ENCODE data around the gene WNT4. TPM values are rescaled to one million over a fixed set of nuclear protein-coding genes. Genes with fewer than 3 reads are reported as not detected.

Gene WNT4
- total RNA-seq, 2 experiments from 2014 or later, result not detected

- Histone ChIP-seq H3K9me3 (ENCODE audit: control insufficient read depth in 1 of 2, insufficient read depth in 1 of 2, low read length in 2 of 2) (peaks cover 0 to 5% of the 10 kb centered on the region in 2 experiments), H3K27ac (ENCODE audit: low read depth in 1 of 2, low read length in 2 of 2) (no peak overlapping the region), H3K36me3 (ENCODE audit: insufficient read depth, low read length) (no peaks in the 10 kb centered on the region), H3K4me3 (ENCODE audit: low read length) (no peak overlapping the region), H3K4me1 (ENCODE audit: insufficient read depth, low read length) (no peaks in the 10 kb centered on the region), H3K27me3 (ENCODE audit: control insufficient read depth in 1 of 2, insufficient read depth in 2 of 2, low read length in 2 of 2) (peaks cover 4 to 11% of the 10 kb centered on the region in 2 experiments)
- Mint-ChIP-seq H3K36me3 (ENCODE audit: low read depth) (no peaks in the 10 kb centered on the region), H3K27ac (no peak overlapping the region), H3K4me1 (ENCODE audit: low read depth) (no peaks in the 10 kb centered on the region), H3K4me3 (no peak overlapping the region), H3K9me3 (no peaks in the 10 kb centered on the region), H3K27me3 (peaks cover 43% of the 10 kb centered on the region)
- POLR2A ChIA-PET, result no interaction called here
- no peak for DNase-seq
- CTCF ChIA-PET, result no interaction called here
- TF ChIP-seq, protein P1, sequence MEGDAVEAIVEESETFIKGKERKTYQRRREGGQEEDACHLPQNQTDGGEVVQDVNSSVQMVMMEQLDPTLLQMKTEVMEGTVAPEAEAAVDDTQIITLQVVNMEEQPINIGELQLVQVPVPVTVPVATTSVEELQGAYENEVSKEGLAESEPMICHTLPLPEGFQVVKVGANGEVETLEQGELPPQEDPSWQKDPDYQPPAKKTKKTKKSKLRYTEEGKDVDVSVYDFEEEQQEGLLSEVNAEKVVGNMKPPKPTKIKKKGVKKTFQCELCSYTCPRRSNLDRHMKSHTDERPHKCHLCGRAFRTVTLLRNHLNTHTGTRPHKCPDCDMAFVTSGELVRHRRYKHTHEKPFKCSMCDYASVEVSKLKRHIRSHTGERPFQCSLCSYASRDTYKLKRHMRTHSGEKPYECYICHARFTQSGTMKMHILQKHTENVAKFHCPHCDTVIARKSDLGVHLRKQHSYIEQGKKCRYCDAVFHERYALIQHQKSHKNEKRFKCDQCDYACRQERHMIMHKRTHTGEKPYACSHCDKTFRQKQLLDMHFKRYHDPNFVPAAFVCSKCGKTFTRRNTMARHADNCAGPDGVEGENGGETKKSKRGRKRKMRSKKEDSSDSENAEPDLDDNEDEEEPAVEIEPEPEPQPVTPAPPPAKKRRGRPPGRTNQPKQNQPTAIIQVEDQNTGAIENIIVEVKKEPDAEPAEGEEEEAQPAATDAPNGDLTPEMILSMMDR (IDR thresholded peaks at IDR 0.05), result no peak
- intact Hi-C loops (cut with DNase I, micrococcal nuclease), result no loop called here
- no peak for ATAC-seq (ENCODE audit: poor library complexity)
Observed at GRCh38 chr1:22186311-22186710, 43.4 kb upstream of the WNT4 start.

- no peak overlapping the region for H3K4me3 ChIP-seq (ENCODE audit: low read length)
- H3K36me3 ChIP-seq (ENCODE audit: insufficient read depth, low read length), result no peaks in the 10 kb centered on the region
- Mint-ChIP-seq H3K4me1 (ENCODE audit: low read depth) (no peaks in the 10 kb centered on the region), H3K9me3 (no peaks in the 10 kb centered on the region), H3K27ac (no peak overlapping the region), H3K27me3 (peaks cover 43% of the 10 kb centered on the region), H3K4me3 (no peak overlapping the region), H3K36me3 (ENCODE audit: low read depth) (no peaks in the 10 kb centered on the region)
- ATAC-seq (ENCODE audit: poor library complexity) (no peak), DNase-seq (peak in 1 of 14 experiments; percentile 5)
- TF ChIP-seq, protein P1 (IDR thresholded peaks at IDR 0.05), result no peak
- ChIA-PET POLR2A (no interaction called here), CTCF (no interaction called here)
- H3K27ac ChIP-seq (ENCODE audit: low read depth in 1 of 2, low read length in 2 of 2), result no peak overlapping the region
- no peaks in the 10 kb centered on the region for H3K4me1 ChIP-seq (ENCODE audit: insufficient read depth, low read length)
- intact Hi-C loops (cut with DNase I, micrococcal nuclease), result no loop called here
- peaks cover 0 to under 1% of the 10 kb centered on the region in 2 experiments for H3K9me3 ChIP-seq (ENCODE audit: control insufficient read depth in 1 of 2, insufficient read depth in 1 of 2, low read length in 2 of 2)
- H3K27me3 ChIP-seq (ENCODE audit: control insufficient read depth in 1 of 2, insufficient read depth in 2 of 2, low read length in 2 of 2), result peaks cover 4 to 11% of the 10 kb centered on the region in 2 experiments
Observed at GRCh38 chr1:22184892-22185612, 42.2 kb upstream of the WNT4 start.

DNA sequence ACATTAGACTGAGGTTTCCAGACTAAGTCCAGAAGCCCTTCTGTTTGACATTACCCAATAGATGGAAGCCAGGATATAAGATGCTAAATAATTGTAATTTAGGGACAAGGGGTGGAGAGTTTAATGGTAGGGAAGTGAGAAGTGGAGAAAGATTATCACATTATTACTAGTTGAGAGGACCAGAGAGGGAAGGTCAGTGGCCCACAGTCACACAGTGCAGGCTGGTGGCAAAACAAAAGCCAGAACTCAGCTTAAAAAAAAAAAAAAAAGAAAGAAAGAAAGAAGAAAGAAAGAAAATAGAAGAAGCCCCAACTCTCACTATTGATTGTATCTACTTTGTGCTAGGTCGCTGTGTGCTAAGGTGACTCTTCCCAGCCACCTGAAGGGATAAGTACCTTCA, 41.6 kb upstream of the WNT4 start:
- CTCF ChIA-PET, result no interaction called here
- H3K9me3 ChIP-seq (ENCODE audit: control insufficient read depth in 1 of 2, insufficient read depth in 1 of 2, low read length in 2 of 2), result no peaks in the 10 kb centered on the region
- POLR2A ChIA-PET, result interaction anchor here (0.9 kb wide), 1 partner anchor 344 kb away, joined by 3 read pairs; no protein-coding TSS in a partner anchor
- H3K4me3 ChIP-seq (ENCODE audit: low read length), result no peak overlapping the region
- H3K36me3 ChIP-seq (ENCODE audit: insufficient read depth, low read length), result no peaks in the 10 kb centered on the region
- peaks cover 4% of the 10 kb centered on the region for H3K9me3 Mint-ChIP-seq
- H3K27me3 ChIP-seq (ENCODE audit: control insufficient read depth in 1 of 2, insufficient read depth in 2 of 2, low read length in 2 of 2), result peaks cover 4 to 11% of the 10 kb centered on the region in 2 experiments
- no peaks in the 10 kb centered on the region for H3K4me1 Mint-ChIP-seq (ENCODE audit: low read depth)
- H3K27me3 Mint-ChIP-seq, result peaks cover 41% of the 10 kb centered on the region
- H3K4me1 ChIP-seq (ENCODE audit: insufficient read depth, low read length), result no peaks in the 10 kb centered on the region
- intact Hi-C loops (cut with DNase I, micrococcal nuclease), result no loop called here
- H3K4me3 Mint-ChIP-seq, result no peak overlapping the region
- no peak overlapping the region for H3K27ac Mint-ChIP-seq
- TF ChIP-seq, protein P1 (IDR thresholded peaks at IDR 0.05), result no peak
- no peak overlapping the region for H3K27ac ChIP-seq (ENCODE audit: low read depth in 1 of 2, low read length in 2 of 2)
- DNase-seq (no peak), ATAC-seq (ENCODE audit: poor library complexity) (no peak)
- H3K36me3 Mint-ChIP-seq (ENCODE audit: low read depth), result no peaks in the 10 kb centered on the region

Measured in CD4-positive, alpha-beta T cell (primary cell).